ENCODE measurements around the gene PDE1A. TPM values are rescaled to one million over a fixed set of nuclear protein-coding genes. Genes with fewer than 3 reads are reported as not detected.

PDE1A gene
- total and polyA plus RNA-seq, 2 of the 4 experiments (the other 2 are of a cell fraction), result 0.24 to 0.90 TPM

- no peak overlapping the region for H4K5ac ChIP-seq (ENCODE audit: low read depth, low read length)
- no CpG with 5 or more reads among the region's 3 CpGs for WGBS, 2 experiments (ENCODE audit: extremely low coverage in 2 of 2, insufficient read length in 1 of 2)
- in situ Hi-C loops (cut with MboI; ENCODE audit: low sequenced_read_pairs) (no loop called here), dilution Hi-C loops (cut with HindIII; ENCODE audit: low sequenced_read_pairs, unreplicated experiment) (no loop called here), intact Hi-C loops (cut with micrococcal nuclease) (loop anchor here (10.0 kb wide), 1 partner anchor 228 kb away; no protein-coding TSS in a partner anchor)
- BruUV-seq (replicated peaks), result no TSS peak
- no peak overlapping the region for H2AK5ac ChIP-seq (ENCODE audit: low read depth, low read length)
- no peak overlapping the region for H2BK5ac ChIP-seq (ENCODE audit: low read depth, low read length, poor library complexity, severe bottlenecking)
- no peaks in the 10 kb centered on the region for H3K36me3 ChIP-seq (ENCODE audit: control insufficient read depth, insufficient read depth, low read length)
- H2AK9ac ChIP-seq (replicated peaks; ENCODE audit: low read depth, low read length, poor library complexity), result no peak overlapping the region
- no peaks in the 10 kb centered on the region for H3K27me3 ChIP-seq (ENCODE audit: control insufficient read depth, insufficient read depth, low read length)
- no peaks in the 10 kb centered on the region for H3K79me1 ChIP-seq (ENCODE audit: low read depth in 1 of 2, low read length in 2 of 2)
- H3K14ac ChIP-seq (replicated peaks; ENCODE audit: low read depth, low read length), result no peak overlapping the region
- H3K27ac ChIP-seq (ENCODE audit: insufficient read depth, low read length), result no peak overlapping the region
- peaks cover 6% of the 10 kb centered on the region; the same call in 1 of the 2 replicates for H3K4me1 ChIP-seq (ENCODE audit: control insufficient read depth, insufficient read depth, low read length)
- no peak overlapping the region for H2BK15ac ChIP-seq (ENCODE audit: low read depth, low read length)
- no peak overlapping the region for H2BK120ac ChIP-seq (ENCODE audit: low read depth, low read length)
- no peak overlapping the region for H3K4me3 ChIP-seq (ENCODE audit: insufficient read depth, low read depth, low read length)
- no peak overlapping the region for H3K4ac ChIP-seq (ENCODE audit: low read depth, low read length)
- DNase-seq (no peak), ATAC-seq (ENCODE audit: low read depth) (no peak)
- H3K9ac ChIP-seq (ENCODE audit: low read depth, low read length), result no peak overlapping the region
- H3K4me2 ChIP-seq (ENCODE audit: low read depth, low read length), result no peak overlapping the region
- no peak overlapping the region for H3K56ac ChIP-seq (ENCODE audit: extremely low read depth, insufficient read depth, low read length)
- no peaks in the 10 kb centered on the region for H4K20me1 ChIP-seq (ENCODE audit: insufficient read depth, low read length)
- H3K9me1 ChIP-seq (ENCODE audit: insufficient read depth, low read length), result no peaks in the 10 kb centered on the region
- no peaks in the 10 kb centered on the region for H3K9me3 ChIP-seq (ENCODE audit: control insufficient read depth, insufficient read depth, low read length)
- H4K91ac ChIP-seq (ENCODE audit: insufficient read depth, low read depth, low read length), result no peak overlapping the region
- TF ChIP-seq RAD21 (IDR thresholded peaks at IDR 0.05; ENCODE audit: low read length) (no peak), CEBPB (IDR thresholded peaks at IDR 0.05; ENCODE audit: low read depth, low read length) (no peak), FOS (IDR thresholded peaks at IDR 0.05; ENCODE audit: low read depth, low read length) (no peak), CHD1 (IDR thresholded peaks at IDR 0.05; ENCODE audit: low read depth, low read length) (no peak), RFX5 (IDR thresholded peaks at IDR 0.05; ENCODE audit: low read depth, low read length) (no peak), USF2 (IDR thresholded peaks at IDR 0.05; ENCODE audit: low read depth, low read length) (no peak), MAFK (IDR thresholded peaks at IDR 0.05; ENCODE audit: low read depth, low read length) (no peak), MXI1 (IDR thresholded peaks at IDR 0.05; ENCODE audit: borderline replicate concordance, low read depth, low read length) (no peak)
- no peak overlapping the region for H4K8ac ChIP-seq (ENCODE audit: low read depth in 2 of 2, low read length in 2 of 2)
- no peak overlapping the region for H2AFZ ChIP-seq (replicated peaks; ENCODE audit: low read length, poor library complexity)
- no peak overlapping the region for H3K23ac ChIP-seq (ENCODE audit: low read depth, low read length)
- H2BK20ac ChIP-seq (ENCODE audit: low read depth, low read length), result no peak overlapping the region
- CTCF ChIA-PET, result no interaction called here
- no peak overlapping the region for H3K18ac ChIP-seq (ENCODE audit: low read depth, low read length)
- POLR2A ChIA-PET (ENCODE audit: unreplicated experiment), result no interaction called here
These were observed 4.0 kb downstream of the PDE1A start for GRCh38 chr2:182422864-182423263.
